Effector CD8-positive, alpha-beta T cell (primary cell): ENCODE data around the gene RIF1.
"Not testable (repeated sequence)": the region's sequence is repeated elsewhere in the genome, so short reads cannot be mapped to it uniquely, and the experiment has no call there.

Experiments
- DNase-seq: peaks from one replicate; lab custom pipeline; 2025; lab: John Stamatoyannopoulos, UW

The RIF1 gene

DNA sequence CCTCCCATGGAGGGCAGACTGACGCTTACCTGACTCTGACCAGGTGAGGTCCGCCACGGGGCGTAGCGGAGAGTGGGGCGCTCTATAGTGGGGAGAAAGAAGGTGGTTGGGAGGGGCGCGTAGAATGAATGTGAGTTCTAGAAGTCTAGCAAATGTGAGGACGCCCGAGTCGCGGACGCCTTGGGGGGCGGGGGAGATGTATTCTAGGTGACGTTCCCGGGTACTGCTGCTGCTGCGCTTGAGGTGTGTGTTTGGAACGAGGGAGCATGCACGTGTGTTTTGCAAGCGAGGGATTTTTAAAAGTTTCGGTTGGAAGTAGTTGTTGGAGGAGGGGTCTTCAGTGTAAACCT is 758 bp downstream of the RIF1 start:
- peak; percentile 18 for DNase-seq

DNA sequence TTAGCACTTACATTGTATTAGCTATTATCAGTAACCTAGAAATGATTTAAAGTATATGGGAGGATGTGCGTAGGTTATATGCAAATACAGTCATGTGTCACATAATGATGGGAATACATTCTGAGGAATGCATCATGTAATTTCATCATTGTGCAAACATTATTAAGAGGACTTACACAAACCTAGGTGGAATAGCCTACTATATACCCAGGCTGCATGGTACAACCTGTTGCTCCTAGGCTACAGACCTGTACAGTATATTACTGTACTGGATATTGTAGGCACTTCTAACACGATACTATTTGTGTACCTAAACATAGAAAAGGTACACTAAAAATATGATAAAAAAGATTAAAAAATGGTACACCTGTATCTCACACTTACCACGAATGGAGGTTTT is 7.9 kb downstream of the RIF1 start:
- DNase-seq: no peak

DNA sequence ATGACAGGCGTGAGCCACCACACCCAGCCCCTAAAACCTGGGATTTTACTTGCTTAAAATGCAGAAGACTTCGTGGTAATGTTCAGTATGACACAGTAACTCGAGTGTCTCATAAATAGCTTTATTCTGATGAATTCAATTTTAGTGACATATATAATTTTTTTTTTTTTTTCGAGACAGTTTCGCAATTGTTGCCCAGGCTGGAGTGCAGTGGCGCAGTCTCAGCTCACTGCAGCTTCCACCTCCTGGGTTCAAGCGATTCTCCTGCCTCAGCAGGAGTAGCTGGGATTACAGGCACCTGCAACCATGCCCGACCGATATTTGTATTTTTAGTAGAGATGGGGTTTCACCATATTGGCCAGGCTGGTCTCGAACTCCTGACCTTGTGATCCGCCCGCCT is 12.0 kb downstream of the RIF1 start:
- not testable (repeated sequence) for DNase-seq

- DNase-seq: no peak
These were observed 13.3 kb downstream of the RIF1 start for GRCh38 chr2:151422917-151423439.

GRCh38 chr2:151423760-151424159 is 14.1 kb downstream of the RIF1 start:
- DNase-seq: no peak

DNA sequence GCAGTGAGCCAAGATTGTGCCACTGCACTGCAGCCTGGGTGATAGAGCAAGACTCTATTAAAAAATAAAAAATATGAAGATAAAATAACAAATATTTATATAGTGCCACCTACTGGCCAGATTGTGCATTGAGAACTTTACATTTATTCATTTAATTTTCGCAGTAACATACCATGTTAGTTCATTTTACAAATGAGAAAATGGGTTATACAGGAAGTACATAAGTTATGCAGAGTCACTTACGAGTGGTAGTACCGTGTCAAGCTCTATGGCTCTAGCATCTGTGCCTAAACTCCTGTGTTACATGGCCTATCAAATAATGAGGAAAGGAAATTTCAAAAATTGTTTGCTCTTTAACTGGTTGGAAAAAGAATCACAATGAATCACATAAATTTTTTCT is 27.9 kb downstream of the RIF1 start:
- DNase-seq: no peak

DNA sequence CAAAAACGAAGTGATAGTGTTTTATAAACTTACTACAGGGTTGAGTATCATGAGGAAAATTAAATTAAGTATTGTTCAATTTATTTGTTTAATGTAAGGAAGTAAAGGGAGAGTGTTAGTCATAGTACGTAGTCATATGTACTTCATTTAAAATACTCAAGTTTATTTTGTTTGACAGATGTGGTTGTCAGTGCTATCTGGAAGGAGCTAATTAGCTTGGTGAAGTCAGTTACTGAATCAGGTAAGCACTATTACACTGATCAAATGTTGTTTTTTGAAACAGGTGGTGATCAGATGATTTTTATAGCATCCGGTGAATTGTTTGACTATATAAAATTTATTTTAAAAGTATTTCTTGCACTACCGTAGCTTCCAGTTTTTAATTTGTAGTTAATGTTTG is 28.8 kb downstream of the RIF1 start:
- no peak for DNase-seq

GRCh38 chr2:151439127-151439526 is 29.4 kb downstream of the RIF1 start:
- DNase-seq: no peak

GRCh38 chr2:151459358-151459757 is 49.7 kb downstream of the RIF1 start:
- no peak for DNase-seq

GRCh38 chr2:151465771-151466170 is 56.1 kb downstream of the RIF1 start:
- DNase-seq: no peak

DNA sequence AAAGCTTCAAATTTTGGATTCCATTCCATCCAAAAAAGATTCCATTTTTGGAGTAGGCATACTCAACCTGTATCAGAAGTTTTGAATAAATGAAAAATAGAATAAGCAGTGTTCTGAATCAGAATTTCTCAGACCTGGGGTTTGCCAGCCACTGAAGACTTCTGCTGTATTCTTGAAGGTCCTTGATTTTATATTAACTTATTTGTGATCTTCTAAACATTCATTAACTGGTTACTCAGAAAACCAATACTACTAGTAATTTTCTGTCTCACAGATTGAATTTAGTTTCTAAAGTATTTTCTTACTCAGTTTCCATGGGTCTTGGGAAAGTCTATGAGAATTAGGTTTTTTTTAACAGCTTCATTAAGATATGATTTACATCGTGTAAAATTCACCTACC is 60.9 kb downstream of the RIF1 start:
- DNase-seq: no peak

- no peak for DNase-seq
These were observed 63.3 kb downstream of the RIF1 start for GRCh38 chr2:151472966-151473365.

DNA sequence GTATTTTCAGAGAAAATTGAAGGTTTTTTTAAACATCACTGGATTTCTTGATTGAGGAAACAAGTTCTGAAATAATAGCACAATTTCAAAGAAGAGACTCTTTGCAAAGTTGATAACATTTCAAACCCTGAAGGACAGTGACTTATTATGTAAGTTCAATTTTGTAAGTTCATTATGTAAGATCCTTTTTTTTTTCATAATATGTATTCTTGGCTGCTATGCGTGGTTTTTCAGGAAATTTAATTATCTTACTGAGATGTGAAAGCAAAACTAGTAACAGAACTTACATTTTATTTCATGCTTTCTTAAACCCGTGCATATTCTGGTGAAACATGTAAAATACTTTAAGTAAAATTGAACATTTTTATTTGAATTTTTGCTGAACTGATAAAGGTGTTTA is 65.4 kb downstream of the RIF1 start:
- no peak for DNase-seq

DNA sequence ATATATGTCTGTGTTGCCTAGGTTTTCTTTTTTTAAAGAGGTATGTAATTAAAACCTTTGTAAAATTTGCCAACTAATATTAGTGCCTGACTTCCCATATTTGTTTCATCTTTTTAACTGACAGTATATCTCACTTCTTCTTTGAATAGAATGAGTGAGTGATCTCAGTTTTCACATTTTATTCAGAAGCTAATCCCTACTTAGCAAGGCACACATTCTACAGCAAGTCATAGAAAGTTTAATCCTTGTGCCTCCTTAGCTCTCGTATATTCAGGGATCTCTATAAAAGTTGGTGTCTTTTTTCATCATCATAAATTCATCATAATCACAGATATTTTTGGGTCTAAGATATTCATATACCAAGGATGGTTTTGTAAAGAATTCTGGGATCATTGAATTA is 66.6 kb downstream of the RIF1 start:
- no peak for DNase-seq

- DNase-seq: no peak
These were observed 68.3 kb downstream of the RIF1 start for GRCh38 chr2:151478011-151478410.

DNA sequence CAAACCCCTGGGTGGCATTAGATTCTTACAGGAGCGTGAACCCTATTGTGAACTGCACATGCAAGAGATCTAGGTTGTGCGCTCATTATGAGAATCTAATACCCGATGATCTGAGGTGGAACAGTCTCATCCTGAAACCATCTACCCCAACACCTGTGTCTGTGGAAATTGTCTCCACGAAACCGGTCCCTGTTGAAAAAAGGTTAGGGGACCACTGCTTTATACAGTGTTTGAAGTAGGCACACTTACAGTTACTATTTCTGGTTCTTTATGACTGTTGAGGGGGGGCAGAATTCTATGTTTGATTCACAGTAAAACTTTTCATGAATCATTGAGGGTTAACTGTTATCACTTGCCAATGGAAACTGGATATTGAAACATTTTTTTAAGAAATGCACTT is 72.0 kb downstream of the RIF1 start:
- DNase-seq: no peak

DNA sequence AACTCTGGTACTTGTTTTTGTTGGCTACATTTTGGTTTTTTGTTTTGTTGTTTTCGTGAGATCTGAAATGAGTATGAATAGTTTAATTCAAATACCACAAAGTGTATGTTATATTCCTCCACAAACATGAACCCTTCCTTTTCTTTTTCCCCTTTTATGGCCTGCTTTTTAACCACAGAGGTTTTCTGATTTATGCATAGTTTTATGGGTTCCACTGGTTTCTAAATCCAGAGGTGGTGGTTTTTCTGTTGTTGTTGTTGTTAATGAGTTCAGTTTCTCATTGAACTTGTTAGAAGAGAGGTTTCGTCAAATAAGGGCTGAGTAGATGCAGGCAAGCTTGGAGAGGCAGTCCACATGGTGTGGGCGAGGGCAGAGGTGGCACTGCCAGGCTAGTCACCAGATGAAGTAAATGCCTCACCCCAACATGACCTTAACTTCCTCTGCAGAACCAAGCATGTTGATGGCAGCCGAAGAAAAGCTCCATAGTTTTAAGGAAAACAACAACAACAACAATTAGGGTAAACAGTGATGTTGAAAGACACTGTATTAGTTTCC is 72.5 kb downstream of the RIF1 start:
- no peak for DNase-seq

DNA sequence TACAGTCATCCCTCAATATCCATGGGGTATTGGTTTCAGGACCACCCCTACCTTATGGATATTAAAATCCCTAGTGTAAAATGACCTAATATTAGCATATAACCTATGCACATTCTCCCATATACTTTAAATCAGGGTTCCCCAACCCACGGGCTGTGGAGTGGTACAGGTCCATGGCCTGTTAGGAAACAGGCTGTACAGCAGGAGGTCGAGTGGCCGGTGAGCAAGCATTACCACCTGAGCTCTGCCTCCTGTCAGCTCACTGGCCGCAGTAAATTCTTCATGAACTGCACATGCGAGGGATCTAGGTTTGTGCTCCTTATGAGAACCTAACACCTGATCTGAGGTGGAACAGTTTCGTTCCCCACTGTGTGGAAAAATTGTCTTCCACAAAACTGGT is 73.8 kb downstream of the RIF1 start:
- DNase-seq: no peak

DNA sequence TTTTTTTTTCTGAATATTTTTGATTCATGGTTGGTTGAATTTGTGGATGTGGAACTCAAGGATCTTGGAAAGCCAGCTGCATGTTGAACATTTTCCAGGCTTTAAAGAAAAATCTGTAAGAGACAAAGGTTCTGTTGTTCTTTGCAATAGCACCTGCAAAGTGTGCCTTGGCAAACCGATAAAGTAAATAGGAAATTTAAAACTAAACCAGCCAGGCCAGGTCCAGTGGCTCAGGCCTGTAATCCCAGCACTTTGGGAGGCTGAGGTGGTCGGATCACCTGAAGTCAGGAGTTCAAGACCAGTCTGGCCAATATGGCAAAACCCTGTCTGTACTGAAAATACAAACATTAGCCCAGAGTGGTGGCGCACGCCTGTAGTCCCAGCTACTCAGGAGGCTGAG is 74.4 kb downstream of the RIF1 start:
- no peak for DNase-seq

- no peak for DNase-seq
These were observed 76.4 kb downstream of the RIF1 start for GRCh38 chr2:151486053-151486452.

DNA sequence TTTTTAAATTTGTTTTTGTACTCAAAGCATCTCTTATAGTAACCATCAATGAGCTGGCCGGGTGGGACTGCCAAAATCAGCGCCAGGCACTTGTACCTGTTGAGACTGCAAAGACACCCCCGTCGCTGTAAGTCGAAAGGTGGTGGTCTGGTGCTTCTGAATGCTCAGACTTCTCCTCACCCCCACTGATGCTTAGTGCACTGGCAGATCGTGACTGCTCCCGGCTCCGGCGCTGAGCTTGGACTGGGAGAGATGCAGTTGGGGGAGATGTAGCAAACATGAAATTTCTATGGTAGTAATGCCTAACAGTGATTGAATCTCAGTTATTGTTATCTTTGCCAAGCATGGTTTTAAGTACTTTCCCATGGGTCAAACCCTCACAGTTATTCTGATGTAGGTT is 80.6 kb downstream of the RIF1 start:
- no peak for DNase-seq

- DNase-seq: no peak
These were observed 81.8 kb downstream of the RIF1 start for GRCh38 chr2:151491496-151491895.

DNA sequence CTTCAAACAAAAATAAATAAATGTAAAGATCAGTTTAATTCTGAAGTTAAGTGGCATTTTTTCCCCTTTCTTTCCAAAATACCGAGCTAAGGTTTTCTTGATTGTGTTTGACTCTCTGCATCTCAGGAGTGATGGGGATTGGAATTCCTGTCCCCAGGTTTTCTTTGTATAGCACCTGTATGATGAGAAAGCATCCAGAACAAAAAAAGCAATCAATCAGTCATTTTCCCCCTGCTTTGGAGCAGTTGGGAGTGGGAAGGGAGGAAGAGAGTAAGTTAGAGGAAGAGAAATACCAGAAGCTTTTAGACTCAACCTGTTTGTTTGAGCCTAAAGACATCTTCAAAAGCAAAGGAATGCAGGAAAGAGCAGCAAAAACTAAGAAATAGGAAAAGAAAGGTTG is 88.5 kb downstream of the RIF1 start:
- no peak for DNase-seq

- no peak for DNase-seq
These were observed 96.5 kb downstream of the RIF1 start for GRCh38 chr2:151506170-151506569.

GRCh38 chr2:151508519-151508918 is 98.8 kb downstream of the RIF1 start:
- DNase-seq: no peak
